ENCODE results near the gene C10orf90. TPM values are rescaled to one million over a fixed set of nuclear protein-coding genes. Genes with fewer than 3 reads are reported as not detected.

Gene C10orf90
- total and polyA plus RNA-seq, 2 donors (not counting 3 experiments of a cell fraction or from before 2014, with no cell fraction given), result not detected

- ChIA-PET POLR2A (no interaction called here), CTCF (no interaction called here)
- dilution Hi-C loops (cut with MboI; ENCODE audit: extremely low pct_ligation_motif_present, low sequenced_read_pairs) (no loop called here), intact Hi-C loops (cut with micrococcal nuclease) (no loop called here)
- H3K36me3 ChIP-seq (ENCODE audit: control insufficient read depth in 2 of 2, extremely low read depth in 1 of 2, insufficient read depth in 2 of 2, low read length in 2 of 2), result no peaks in the 10 kb centered on the region
- no peak for FAIRE-seq
- no peaks in the 10 kb centered on the region for H4K20me1 ChIP-seq (replicated peaks; ENCODE audit: control insufficient read depth, extremely low read depth, insufficient read depth, low read length)
- H3K79me2 ChIP-seq (ENCODE audit: control insufficient read depth, insufficient read depth, low read length), result no peaks in the 10 kb centered on the region
- no peak overlapping the region for H3K9ac ChIP-seq (replicated peaks; ENCODE audit: extremely low read depth, insufficient read depth, low read length)
- BruUV-seq (replicated peaks), result no TSS peak
- H3K9me1 ChIP-seq (replicated peaks; ENCODE audit: control insufficient read depth, extremely low read depth, insufficient read depth, low read length), result no peaks in the 10 kb centered on the region
- no peak overlapping the region for H3K27ac ChIP-seq (ENCODE audit: insufficient read depth, low read depth, low read length)
- no peak overlapping the region for H3K4me2 ChIP-seq (ENCODE audit: insufficient read depth, low read length)
- no peaks in the 10 kb centered on the region for H3K9me3 ChIP-seq (replicated peaks; ENCODE audit: control insufficient read depth, insufficient read depth, low read length)
- no peak for DNase-seq (ENCODE audit: low read depth, low spot score)
- no peak overlapping the region for H3K4me3 ChIP-seq (replicated peaks in 1 of 3; ENCODE audit: insufficient read depth in 1 of 3, low read depth in 1 of 3, low read length in 3 of 3)
- H2AFZ ChIP-seq (ENCODE audit: low read depth, low read length), result no peak overlapping the region
- H3K4me1 ChIP-seq (ENCODE audit: control insufficient read depth, extremely low read depth, insufficient read depth, low read length), result no peaks in the 10 kb centered on the region
- TF ChIP-seq FOS (IDR thresholded peaks at IDR 0.05; ENCODE audit: borderline replicate concordance, insufficient read depth, low read length) (no peak), EZH2 (IDR thresholded peaks at IDR 0.05; ENCODE audit: borderline replicate concordance, low read depth, low read length, severe bottlenecking) (no peak), MYC (IDR thresholded peaks at IDR 0.05; ENCODE audit: low read depth, low read length) (no peak), POLR2AphosphoS5 (IDR thresholded peaks at IDR 0.05; ENCODE audit: insufficient read depth, low read depth, low read length) (no peak), POLR2A (IDR thresholded peaks at IDR 0.05; ENCODE audit: low read depth, low read length) (no peak), JUN (IDR thresholded peaks at IDR 0.05; ENCODE audit: borderline replicate concordance, insufficient read depth, insufficient read length, low read depth) (no peak), CTCF (IDR thresholded peaks at IDR 0.05; ENCODE audit: extremely low read depth in 1 of 2, insufficient read depth in 1 of 2, low read depth in 1 of 2, low read length in 2 of 2) (no peak), GATA2 (IDR thresholded peaks at IDR 0.05; ENCODE audit: insufficient read depth, insufficient read length, low read depth, low read length) (no peak), MAX (IDR thresholded peaks at IDR 0.05; ENCODE audit: insufficient read depth, insufficient read length) (no peak)
- no peaks in the 10 kb centered on the region for H3K27me3 ChIP-seq (ENCODE audit: control insufficient read depth in 2 of 2, insufficient read depth in 2 of 2, low read length in 2 of 2)
These were observed 105.1 kb downstream of the C10orf90 start for GRCh38 chr10:126565441-126565840.
